A549 (cell line): ENCODE results near the gene PRR22. TPM values are rescaled to one million over a fixed set of nuclear protein-coding genes. Genes with fewer than 3 reads are reported as not detected.
A peak's percentile ranks its signal among the peaks of the same experiment; 100 is the strongest.

Source experiments
- ATAC-seq, 2 experiments: fragments of 200-7000 bp in 1 of 2; fragments of >200 bp in 1 of 2; cut with Nextera tagmentation in 1 of 2; cut with Tn5 transposase in 1 of 2; 3 replicates each; pipeline versions ENCODE4 v1.8.0 to v1.9.1; 2018 to 2020; ENCODE audit warnings: mild to moderate bottlenecking in 1 of 2, moderate library complexity in 1 of 2
- CTCF ChIA-PET: fragments of 300-600 bp; sonication (Branson Sonifier 250); formaldehyde crosslinking; extraction: SDS; loops from one replicate; lab custom pipeline; 2021; ENCODE audit warnings: antibody characterized with exemption, inconsistent platforms; lab: Yijun Ruan, JAX
- POLR2A ChIA-PET: fragments of 350-600 bp; formaldehyde crosslinking; extraction: SDS; loops from one replicate; lab custom pipeline; 2021; ENCODE audit warnings: antibody characterized with exemption, inconsistent platforms; lab: Yijun Ruan, JAX
- DNase-seq, 2 experiments: peaks; one replicate each; pipeline versions ENCODE4 v3.0.0 to v3.0.0-alpha.2; 2011 to 2016; ENCODE audit warnings: low read depth in 1 of 2, low spot score in 1 of 2
- FAIRE-seq: peaks from 2 replicates; lab custom pipeline; 2011; peaks lifted over from hg19 to GRCh38; lab: Jason Lieb, UNC
- H3K27ac ChIP-seq, 2 experiments: fragments of >200 bp; sonication (Bioruptor Twin); formaldehyde crosslinking; 3 replicates each; pipeline ENCODE4 v1.5.1; 2016 to 2017
- H3K4me1 ChIP-seq: fragments of >200 bp; sonication (Bioruptor Twin); formaldehyde crosslinking; 3 replicates; pipeline ENCODE4 v1.6.1; 2016
- H3K4me2 ChIP-seq: fragments of >200 bp; sonication (Bioruptor Twin); formaldehyde crosslinking; 3 replicates; pipeline ENCODE4 v1.6.1; 2016
- H3K4me3 ChIP-seq: fragments of >200 bp; sonication (Bioruptor Twin); formaldehyde crosslinking; 3 replicates; pipeline ENCODE4 v1.5.1; 2016
- H3K9me3 ChIP-seq: fragments of >200 bp; sonication (Bioruptor Twin); formaldehyde crosslinking; 3 replicates; pipeline ENCODE4 v1.6.1; 2016
- EP300 ChIP-seq, 2 experiments: fragments of >200 bp; sonication (Bioruptor Twin); formaldehyde crosslinking; IDR thresholded peaks; 2 replicates in 1 of 2; 3 replicates in 1 of 2; pipeline ENCODE4 v1.6.1; 2016 to 2017
- FOSL2 ChIP-seq, 2 experiments: fragments of 450-650 bp in 1 of 2; fragments of >200 bp in 1 of 2; sonication (Bioruptor Twin) in 1 of 2; formaldehyde crosslinking; IDR thresholded peaks; 2 replicates each; pipeline versions ENCODE4 v1.5.0 to v1.6.1; 2016 to 2020; ENCODE audit warnings: mild to moderate bottlenecking in 1 of 2, moderate library complexity in 1 of 2
- HEYL ChIP-seq: fragments of 250-450 bp; sonication (Bioruptor Pico); IDR thresholded peaks from 2 replicates; pipeline ENCODE4 v1.8.0; 2021; ENCODE audit warnings: mild to moderate bottlenecking, moderate library complexity
- HOXA7 ChIP-seq: fragments of 250-450 bp; sonication (Bioruptor Pico); IDR thresholded peaks from 2 replicates; pipeline ENCODE4 v1.5.0; 2020; ENCODE audit warnings: mild to moderate bottlenecking, moderate library complexity
- KDM1A ChIP-seq: fragments of 200-600 bp; sonication (generic); IDR thresholded peaks from 2 replicates; pipeline ENCODE4 v1.6.1; 2016; ENCODE audit warnings: low read depth, mild to moderate bottlenecking
- KDM5A ChIP-seq: fragments of 200-600 bp; sonication (generic); IDR thresholded peaks from 2 replicates; pipeline ENCODE4 v1.6.1; 2016; ENCODE audit warnings: antibody characterized with exemption, mild to moderate bottlenecking
- MAFK ChIP-seq: fragments of 450-650 bp; IDR thresholded peaks from 2 replicates; pipeline ENCODE4 v1.6.1; 2014; ENCODE audit not compliant: partially characterized antibody
- MAZ ChIP-seq: fragments of 150-350 bp; IDR thresholded peaks from 2 replicates; pipeline ENCODE4 v1.6.1; 2014; ENCODE audit warnings: antibody characterized with exemption, low read depth, low read length, borderline replicate concordance
- MYC ChIP-seq: IDR thresholded peaks from 2 replicates; pipeline ENCODE4 v1.6.1; 2012; ENCODE audit warnings: mild to moderate bottlenecking, inconsistent platforms, low read length, improper control_type of control experiment, borderline replicate concordance
- NFE2L2 ChIP-seq: fragments of 150-350 bp; conservative IDR thresholded peaks from 2 replicates; pipeline ENCODE4 v1.6.1; 2014; ENCODE audit warnings: low read length
- POLR2AphosphoS2 ChIP-seq: conservative IDR thresholded peaks from 2 replicates; pipeline ENCODE4 v1.6.1; 2012; ENCODE audit warnings: low read length, improper control_type of control experiment, inconsistent platforms
- RNF2 ChIP-seq: fragments of 200-600 bp; sonication (generic); IDR thresholded peaks from 2 replicates; pipeline ENCODE4 v1.6.1; 2016; ENCODE audit warnings: low read depth, mild to moderate bottlenecking, antibody characterized with exemption, moderate library complexity, borderline replicate concordance
- SMC3 ChIP-seq: fragments of >200 bp; sonication (Bioruptor Twin); formaldehyde crosslinking; IDR thresholded peaks from 3 replicates; pipeline ENCODE4 v1.6.1; 2018; ENCODE audit warnings: inconsistent platforms
- TFCP2L1 ChIP-seq: fragments of 250-450 bp; sonication (Bioruptor Pico); IDR thresholded peaks from 2 replicates; pipeline ENCODE4 v1.5.0; 2021; ENCODE audit warnings: mild to moderate bottlenecking
- TP53 ChIP-seq: fragments of 250-450 bp; sonication (Bioruptor Pico); IDR thresholded peaks from 2 replicates; pipeline ENCODE4 v1.5.0; 2021; ENCODE audit warnings: mild to moderate bottlenecking, moderate library complexity
- ZFP36 ChIP-seq: fragments of 450-650 bp; IDR thresholded peaks from 2 replicates; pipeline ENCODE4 v1.6.1; 2014; ENCODE audit warnings: borderline replicate concordance; ENCODE audit not compliant: partially characterized antibody
- WGBS: methylation state at CpG from one replicate; pipeline ENCODE4 v1.1.6; 2017; ENCODE audit errors: missing lambda C conversion rate; 5-methylcytosine and 5-hydroxymethylcytosine counted together
- polyA plus RNA-seq, 4 experiments: library from polyadenylated mRNA; depleted of rRNA in 3 of 4; stranded (reverse); fragments of >200 nt; fragmentation: RNase III in 1 of 4; extraction: RNeasy Plus Mini Kit Qiagen cat#74134 plus additional on column Dnase treatment in 1 of 4; gene quantifications; 2 replicates in 3 of 4; 3 replicates in 1 of 4; pipeline ENCODE4 v1.2.3, GENCODE V29; 2011 to 2017
- TF ChIP-seq, protein P1 (sequence below): fragments of 150-350 bp; IDR thresholded peaks from 2 replicates; pipeline ENCODE4 v1.6.1; 2014; ENCODE audit warnings: low read depth, mild to moderate bottlenecking, low read length
- TF ChIP-seq, protein P2 (sequence below): fragments of >200 bp; sonication (Bioruptor Twin); formaldehyde crosslinking; IDR thresholded peaks from 3 replicates; pipeline ENCODE4 v1.5.1; 2016
- TF ChIP-seq, protein P3 (sequence below): IDR thresholded peaks from 2 replicates; pipeline ENCODE4 v1.6.1; 2012
- TF ChIP-seq, protein P4 (sequence below): IDR thresholded peaks from 2 replicates; pipeline ENCODE4 v1.6.1; 2012; ENCODE audit warnings: low read depth, borderline replicate concordance

The PRR22 gene
- polyA plus RNA-seq, 2 of the 4 experiments (the other 2 are of a cell fraction): 0.65 to 2.2 TPM

DNA sequence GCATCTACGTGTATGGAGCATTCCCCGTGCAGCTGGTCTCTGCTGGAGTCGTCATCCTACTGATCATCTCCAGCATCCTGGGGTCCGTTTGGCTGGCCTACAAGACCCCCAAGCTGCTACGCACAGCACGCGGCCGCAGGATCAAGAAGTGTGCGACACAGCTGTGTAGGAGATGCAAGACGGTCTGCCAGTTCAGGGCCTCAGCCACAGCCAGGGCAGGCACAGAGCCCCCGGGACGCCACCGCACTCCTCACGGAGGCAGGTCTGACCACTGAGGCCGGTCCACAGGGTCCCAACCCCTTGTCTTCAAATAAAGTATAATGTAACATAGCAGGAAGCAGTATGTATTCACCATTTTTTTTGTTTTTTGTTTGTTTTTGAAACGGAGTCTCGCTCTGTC, 6.1 kb downstream of the PRR22 start (continued):
- TF ChIP-seq, protein P1, sequence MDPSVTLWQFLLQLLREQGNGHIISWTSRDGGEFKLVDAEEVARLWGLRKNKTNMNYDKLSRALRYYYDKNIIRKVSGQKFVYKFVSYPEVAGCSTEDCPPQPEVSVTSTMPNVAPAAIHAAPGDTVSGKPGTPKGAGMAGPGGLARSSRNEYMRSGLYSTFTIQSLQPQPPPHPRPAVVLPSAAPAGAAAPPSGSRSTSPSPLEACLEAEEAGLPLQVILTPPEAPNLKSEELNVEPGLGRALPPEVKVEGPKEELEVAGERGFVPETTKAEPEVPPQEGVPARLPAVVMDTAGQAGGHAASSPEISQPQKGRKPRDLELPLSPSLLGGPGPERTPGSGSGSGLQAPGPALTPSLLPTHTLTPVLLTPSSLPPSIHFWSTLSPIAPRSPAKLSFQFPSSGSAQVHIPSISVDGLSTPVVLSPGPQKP: no peak
- TF ChIP-seq FOSL2 (IDR thresholded peaks at IDR 0.05) (no peak), FOSL2 (CRISPR knock-in tag; IDR thresholded peaks at IDR 0.05) (no peak), MAZ (no peak)
- TF ChIP-seq, all 56 proteins: peak for 0

DNA sequence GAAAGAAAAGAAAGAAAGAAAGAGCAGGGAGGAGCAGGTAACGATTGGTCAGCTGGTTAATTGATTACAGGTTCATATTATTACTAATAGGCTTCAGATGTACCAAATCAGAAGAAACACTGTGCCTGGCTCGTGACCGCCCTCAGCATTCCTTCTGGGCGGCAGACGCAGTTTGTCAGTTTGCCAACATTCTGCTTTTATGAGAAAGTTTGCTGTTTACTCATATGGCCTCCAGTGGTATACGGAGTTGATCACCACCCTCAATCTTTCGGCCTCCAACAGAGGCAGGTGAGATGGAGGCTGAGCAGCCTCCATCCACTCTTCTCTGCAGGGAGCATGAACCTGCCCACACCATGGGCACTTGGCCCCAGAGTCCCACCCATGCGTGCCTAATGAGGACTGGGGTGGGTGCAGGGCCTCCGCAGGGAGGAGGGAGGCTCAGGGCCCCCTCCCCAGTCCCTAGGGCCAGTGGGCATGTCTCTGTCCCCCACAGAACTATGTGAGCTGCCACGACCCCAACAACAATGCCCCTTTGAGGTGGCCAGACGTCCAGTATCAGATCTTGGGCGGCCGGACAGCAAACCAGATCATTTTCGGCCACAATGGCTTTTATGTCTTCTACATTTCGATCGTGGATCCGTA, 8.8 kb downstream of the PRR22 start:
- Histone ChIP-seq H3K9me3 (no peaks in the 10 kb centered on the region), H3K4me2 (0 out of 3 replicates have a peak overlapping the region, but pooled peaks have one; percentile 26), H3K4me1 (peaks cover 5% of the 10 kb centered on the region; the same call in 1 of the 3 replicates), H3K27ac (no peak overlapping the region; a peak in 1 of 6 replicates), H3K4me3 (no peak overlapping the region)
- DNase-seq (peak in 1 of 2 experiments; percentile 37), FAIRE-seq (no peak), ATAC-seq (peak; percentile 18 to 49; a peak in 1 of 6 replicates)
- WGBS: 48% methylated on average over 15 of the region's 17 CpGs
- ChIA-PET POLR2A (no interaction called here), CTCF (interaction anchor here (0.7 to 4.3 kb wide), 4 partner anchors 13 to 28 kb away, joined by 3 to 35 read pairs (median 23); partner anchors contain the start of genes DUS3L and NRTN)
- TF ChIP-seq NFE2L2 (no peak), TP53 (CRISPR knock-in tag) (no peak), MAFK (no peak), MAZ (no peak), KDM1A (no peak), ZFP36 (no peak)
- TF ChIP-seq, protein P1: no peak
- TF ChIP-seq, protein P2, sequence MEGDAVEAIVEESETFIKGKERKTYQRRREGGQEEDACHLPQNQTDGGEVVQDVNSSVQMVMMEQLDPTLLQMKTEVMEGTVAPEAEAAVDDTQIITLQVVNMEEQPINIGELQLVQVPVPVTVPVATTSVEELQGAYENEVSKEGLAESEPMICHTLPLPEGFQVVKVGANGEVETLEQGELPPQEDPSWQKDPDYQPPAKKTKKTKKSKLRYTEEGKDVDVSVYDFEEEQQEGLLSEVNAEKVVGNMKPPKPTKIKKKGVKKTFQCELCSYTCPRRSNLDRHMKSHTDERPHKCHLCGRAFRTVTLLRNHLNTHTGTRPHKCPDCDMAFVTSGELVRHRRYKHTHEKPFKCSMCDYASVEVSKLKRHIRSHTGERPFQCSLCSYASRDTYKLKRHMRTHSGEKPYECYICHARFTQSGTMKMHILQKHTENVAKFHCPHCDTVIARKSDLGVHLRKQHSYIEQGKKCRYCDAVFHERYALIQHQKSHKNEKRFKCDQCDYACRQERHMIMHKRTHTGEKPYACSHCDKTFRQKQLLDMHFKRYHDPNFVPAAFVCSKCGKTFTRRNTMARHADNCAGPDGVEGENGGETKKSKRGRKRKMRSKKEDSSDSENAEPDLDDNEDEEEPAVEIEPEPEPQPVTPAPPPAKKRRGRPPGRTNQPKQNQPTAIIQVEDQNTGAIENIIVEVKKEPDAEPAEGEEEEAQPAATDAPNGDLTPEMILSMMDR: no peak

DNA sequence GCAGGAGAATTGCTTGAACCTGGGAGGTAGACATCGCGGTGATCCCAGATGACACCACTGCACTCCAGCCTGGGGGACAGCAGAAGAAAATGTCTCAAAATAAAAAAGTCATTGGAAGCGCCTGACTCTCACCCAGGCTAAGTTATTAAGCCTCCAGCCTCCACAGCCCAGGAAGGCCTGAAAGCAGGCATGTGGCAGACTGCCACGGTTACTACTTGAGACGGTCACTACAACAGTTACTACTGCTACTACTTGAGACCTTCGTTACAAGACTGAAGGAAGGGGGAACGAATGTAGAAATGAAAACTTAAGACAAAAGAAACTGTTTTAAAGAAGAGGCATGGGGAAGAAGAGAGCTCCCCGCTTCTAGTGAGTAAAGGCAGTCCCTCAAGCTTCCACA, 9.6 kb downstream of the PRR22 start:
- Histone ChIP-seq H3K27ac (peak overlapping the region; percentile 7 to 21; a peak in 1 of 6 replicates), H3K4me3 (no peak overlapping the region), H3K9me3 (no peaks in the 10 kb centered on the region), H3K4me2 (no peak overlapping the region), H3K4me1 (peaks cover 5% of the 10 kb centered on the region; the same call in 1 of the 3 replicates)
- 81% methylated on average over 8 of the region's 8 CpGs for WGBS
- ATAC-seq: no peak
- CTCF ChIA-PET: interaction anchor here (1.1 to 4.3 kb wide), 6 partner anchors 8 to 117 kb away, joined by 3 to 35 read pairs (median 17); partner anchors contain the start of genes DUS3L and NRTN
- POLR2A ChIA-PET: no interaction called here
- FAIRE-seq: no peak
- TF ChIP-seq EP300 (IDR thresholded peaks at IDR 0.05) (no peak), KDM5A (no peak), MYC (no peak), SMC3 (no peak), HOXA7 (CRISPR knock-in tag) (no peak), POLR2AphosphoS2 (no peak), MAZ (no peak), HEYL (CRISPR knock-in tag) (no peak), TFCP2L1 (no peak), RNF2 (no peak), TP53 (CRISPR knock-in tag) (no peak)
- TF ChIP-seq, protein P2: no peak
- TF ChIP-seq, protein P1: no peak
- TF ChIP-seq, protein P3, sequence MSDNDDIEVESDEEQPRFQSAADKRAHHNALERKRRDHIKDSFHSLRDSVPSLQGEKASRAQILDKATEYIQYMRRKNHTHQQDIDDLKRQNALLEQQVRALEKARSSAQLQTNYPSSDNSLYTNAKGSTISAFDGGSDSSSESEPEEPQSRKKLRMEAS: no peak
- TF ChIP-seq, protein P4, sequence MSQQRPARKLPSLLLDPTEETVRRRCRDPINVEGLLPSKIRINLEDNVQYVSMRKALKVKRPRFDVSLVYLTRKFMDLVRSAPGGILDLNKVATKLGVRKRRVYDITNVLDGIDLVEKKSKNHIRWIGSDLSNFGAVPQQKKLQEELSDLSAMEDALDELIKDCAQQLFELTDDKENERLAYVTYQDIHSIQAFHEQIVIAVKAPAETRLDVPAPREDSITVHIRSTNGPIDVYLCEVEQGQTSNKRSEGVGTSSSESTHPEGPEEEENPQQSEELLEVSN: no peak
- DNase-seq: no peak
